Epithelial cell of alveolus of lung (primary cell): Measurements from ENCODE around the gene GPRC5C. TPM values are rescaled to one million over a fixed set of nuclear protein-coding genes. Genes with fewer than 3 reads are reported as not detected.

ENCODE experiments used
- total RNA-seq: library from RNA; depleted of rRNA; stranded (reverse); fragments of >200 nt; gene quantifications from 2 replicates; pipeline ENCODE4 v1.2.1, GENCODE V29; 2015

GPRC5C gene, protein sequence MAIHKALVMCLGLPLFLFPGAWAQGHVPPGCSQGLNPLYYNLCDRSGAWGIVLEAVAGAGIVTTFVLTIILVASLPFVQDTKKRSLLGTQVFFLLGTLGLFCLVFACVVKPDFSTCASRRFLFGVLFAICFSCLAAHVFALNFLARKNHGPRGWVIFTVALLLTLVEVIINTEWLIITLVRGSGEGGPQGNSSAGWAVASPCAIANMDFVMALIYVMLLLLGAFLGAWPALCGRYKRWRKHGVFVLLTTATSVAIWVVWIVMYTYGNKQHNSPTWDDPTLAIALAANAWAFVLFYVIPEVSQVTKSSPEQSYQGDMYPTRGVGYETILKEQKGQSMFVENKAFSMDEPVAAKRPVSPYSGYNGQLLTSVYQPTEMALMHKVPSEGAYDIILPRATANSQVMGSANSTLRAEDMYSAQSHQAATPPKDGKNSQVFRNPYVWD
- total RNA-seq: 6.7 and 11.2 TPM in 2 replicates

GRCh38 chr17:74431568-74432423, at the start of gene GPRC5C:
TSS of gene GPRC5C (plus strand) at chr17:74432088. CDS start at chr17:74439777, 7,689 bp downstream.

GRCh38 chr17:74466111-74466827, 34.4 kb downstream of the GPRC5C start, which contains the start of gene CD300A:
TSS of gene CD300A (plus strand) at chr17:74466634. CDS start at chr17:74466704, 70 bp downstream.

Other genes starting within 250 kb of the GPRC5C start
- 562 and 652 TPM in 2 replicates for gene RPL38, start 228.4 kb upstream of the GPRC5C start, total RNA-seq
- gene TTYH2, start 218.5 kb upstream of the GPRC5C start, total RNA-seq: 5.0 and 6.0 TPM in 2 replicates
- gene DNAI2, start 157.9 kb upstream of the GPRC5C start, total RNA-seq: not detected in 2 replicates
- 0.26 and 0.56 TPM in 2 replicates for gene KIF19, start 105.9 kb upstream of the GPRC5C start, total RNA-seq
- gene BTBD17, start 70.2 kb upstream of the GPRC5C start, total RNA-seq: not detected in 2 replicates
- not detected in 2 replicates for gene GPR142, start 64.6 kb upstream of the GPRC5C start, total RNA-seq
- not detected in 2 replicates for gene CD300A, start 34.5 kb downstream of the GPRC5C start, total RNA-seq
- gene CD300LB, start 99.4 kb downstream of the GPRC5C start, total RNA-seq: not detected in 2 replicates
- gene CD300C, start 114.0 kb downstream of the GPRC5C start, total RNA-seq: not detected in 2 replicates
- gene CD300H, start 135.4 kb downstream of the GPRC5C start, total RNA-seq: not detected in 2 replicates
- not detected in 2 replicates for gene CD300LD, start 160.2 kb downstream of the GPRC5C start, total RNA-seq
- gene CD300E, start 191.7 kb downstream of the GPRC5C start, total RNA-seq: not detected in 2 replicates